ENCODE results near the gene TRIM28.

- TF ChIP-seq GABPA (IDR thresholded peaks at IDR 0.05 in 1 of 2, conservative IDR thresholded peaks at IDR 0.05 in 1 of 2) (peak in 1 of 2 donors; percentile 77), CTCF (IDR thresholded peaks at IDR 0.05; ENCODE audit: low read depth, low read length, missing input control) (no peak), REST (IDR thresholded peaks at IDR 0.05) (peak; percentile 72), ZBTB33 (IDR thresholded peaks at IDR 0.05) (no peak), RAD21 (IDR thresholded peaks at IDR 0.05) (peak in 1 of 2 donors; percentile 47)
Measured at GRCh38 chr19:58543826-58544590, at the start of gene TRIM28.
